SJCRH30 (cell line): ENCODE results near the gene PLB1. TPM values are rescaled to one million over a fixed set of nuclear protein-coding genes. Genes with fewer than 3 reads are reported as not detected.

ENCODE experiments used
- DNase-seq, 2 experiments: peaks; one replicate each; pipeline ENCODE4 v3.0.0-alpha.2; 2015 to 2020
- H3K27ac ChIP-seq: fragments of 250-450 bp; sonication (Bioruptor Pico); 2 replicates; pipeline ENCODE4 v1.5.1; 2020; ENCODE audit warnings: mild to moderate bottlenecking, moderate library complexity
- H3K27me3 ChIP-seq: fragments of 250-450 bp; sonication (Bioruptor Pico); 2 replicates; pipeline ENCODE4 v1.5.1; 2020; ENCODE audit warnings: mild to moderate bottlenecking, moderate library complexity
- H3K36me3 ChIP-seq: fragments of 250-450 bp; sonication (Bioruptor Pico); 2 replicates; pipeline ENCODE4 v1.5.1; 2020; ENCODE audit warnings: mild to moderate bottlenecking, moderate library complexity
- H3K4me1 ChIP-seq: fragments of 250-450 bp; sonication (Bioruptor Pico); 2 replicates; pipeline ENCODE4 v1.5.1; 2020; ENCODE audit warnings: mild to moderate bottlenecking, moderate library complexity
- H3K4me3 ChIP-seq: fragments of 250-450 bp; sonication (Bioruptor Pico); 2 replicates; pipeline ENCODE4 v1.5.1; 2020; ENCODE audit warnings: mild to moderate bottlenecking, moderate library complexity
- H3K9me3 ChIP-seq: fragments of 250-450 bp; sonication (Bioruptor Pico); replicated peaks from 2 replicates; pipeline ENCODE4 v1.5.1; 2020; ENCODE audit warnings: mild to moderate bottlenecking, moderate library complexity
- total RNA-seq: library from RNA; depleted of rRNA; stranded (reverse); fragments of >200 nt; shearing (Covaris generic); gene quantifications from 2 replicates; pipeline ENCODE4 v1.2.3, GENCODE V29; 2014

The PLB1 gene
- total RNA-seq, 1 experiment from 2014 or later = 0.61 TPM

- Histone ChIP-seq H3K27me3 (no peaks in the 10 kb centered on the region; the same call in 1 of the 2 replicates), H3K4me3 (no peak overlapping the region), H3K36me3 (no peaks in the 10 kb centered on the region), H3K9me3 (no peaks in the 10 kb centered on the region), H3K4me1 (no peaks in the 10 kb centered on the region), H3K27ac (no peak overlapping the region)
- DNase-seq = no peak
Observed at GRCh38 chr2:28523902-28524301, 28.0 kb downstream of the PLB1 start.

GRCh38 chr2:28525481-28525880 is 29.6 kb downstream of the PLB1 start:
- no peaks in the 10 kb centered on the region; the same call in 1 of the 2 replicates for H3K27me3 ChIP-seq
- no peak for DNase-seq
- no peaks in the 10 kb centered on the region for H3K36me3 ChIP-seq

GRCh38 chr2:28526527-28527132 is 30.8 kb downstream of the PLB1 start:
- Histone ChIP-seq H3K4me3 (no peak overlapping the region), H3K9me3 (no peaks in the 10 kb centered on the region), H3K27me3 (no peaks in the 10 kb centered on the region; the same call in 1 of the 2 replicates), H3K4me1 (no peaks in the 10 kb centered on the region), H3K36me3 (no peaks in the 10 kb centered on the region), H3K27ac (no peak overlapping the region)
- DNase-seq = no peak

More at GRCh38 chr2:28525481-28525880, 29.6 kb downstream of the PLB1 start:
- no peak overlapping the region for H3K27ac ChIP-seq
- no peaks in the 10 kb centered on the region for H3K9me3 ChIP-seq
- no peaks in the 10 kb centered on the region for H3K4me1 ChIP-seq
- H3K4me3 ChIP-seq = no peak overlapping the region

GRCh38 chr2:28527196-28527595 is 31.3 kb downstream of the PLB1 start:
- Histone ChIP-seq H3K27me3 (no peaks in the 10 kb centered on the region; the same call in 1 of the 2 replicates), H3K4me1 (no peaks in the 10 kb centered on the region), H3K27ac (no peak overlapping the region), H3K36me3 (no peaks in the 10 kb centered on the region), H3K4me3 (no peak overlapping the region), H3K9me3 (no peaks in the 10 kb centered on the region)
- peak; percentile 35 to 61 for DNase-seq

GRCh38 chr2:28528206-28528605 is 32.3 kb downstream of the PLB1 start:
- Histone ChIP-seq H3K36me3 (no peaks in the 10 kb centered on the region), H3K9me3 (no peaks in the 10 kb centered on the region), H3K4me3 (no peak overlapping the region), H3K27ac (no peak overlapping the region), H3K27me3 (no peaks in the 10 kb centered on the region; the same call in 1 of the 2 replicates), H3K4me1 (no peaks in the 10 kb centered on the region)
- DNase-seq = no peak

DNA sequence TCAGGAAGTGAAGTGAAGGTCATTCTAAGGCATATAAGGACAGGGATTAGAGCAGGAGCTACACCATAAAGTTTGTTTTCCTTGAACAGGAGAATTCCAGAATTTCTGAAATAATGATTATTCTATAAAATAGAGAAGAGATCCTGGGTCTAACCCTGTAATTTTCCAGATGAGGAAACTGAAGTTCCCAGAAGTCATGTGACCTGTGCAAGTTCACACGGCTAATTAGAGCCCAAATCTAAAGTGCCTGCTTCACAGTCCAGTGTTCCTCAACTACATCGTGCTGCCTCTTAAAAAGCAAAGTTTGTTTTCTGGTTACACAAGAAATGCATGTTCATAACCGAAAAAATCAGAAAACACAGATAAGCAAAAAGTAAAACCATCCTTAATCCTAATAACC is 34.9 kb downstream of the PLB1 start:
- no peaks in the 10 kb centered on the region; the same call in 1 of the 2 replicates for H3K27me3 ChIP-seq
- no peak overlapping the region for H3K4me3 ChIP-seq
- H3K36me3 ChIP-seq = no peaks in the 10 kb centered on the region
- no peak for DNase-seq
- H3K9me3 ChIP-seq = no peaks in the 10 kb centered on the region
- H3K4me1 ChIP-seq = no peaks in the 10 kb centered on the region
- H3K27ac ChIP-seq = no peak overlapping the region

- no peak overlapping the region for H3K4me3 ChIP-seq
- no peaks in the 10 kb centered on the region for H3K27me3 ChIP-seq
- no peak overlapping the region for H3K27ac ChIP-seq
- no peak for DNase-seq
- H3K36me3 ChIP-seq = no peaks in the 10 kb centered on the region
- no peaks in the 10 kb centered on the region for H3K9me3 ChIP-seq
- no peaks in the 10 kb centered on the region for H3K4me1 ChIP-seq
Observed at GRCh38 chr2:28532399-28532798, 36.5 kb downstream of the PLB1 start.

DNA sequence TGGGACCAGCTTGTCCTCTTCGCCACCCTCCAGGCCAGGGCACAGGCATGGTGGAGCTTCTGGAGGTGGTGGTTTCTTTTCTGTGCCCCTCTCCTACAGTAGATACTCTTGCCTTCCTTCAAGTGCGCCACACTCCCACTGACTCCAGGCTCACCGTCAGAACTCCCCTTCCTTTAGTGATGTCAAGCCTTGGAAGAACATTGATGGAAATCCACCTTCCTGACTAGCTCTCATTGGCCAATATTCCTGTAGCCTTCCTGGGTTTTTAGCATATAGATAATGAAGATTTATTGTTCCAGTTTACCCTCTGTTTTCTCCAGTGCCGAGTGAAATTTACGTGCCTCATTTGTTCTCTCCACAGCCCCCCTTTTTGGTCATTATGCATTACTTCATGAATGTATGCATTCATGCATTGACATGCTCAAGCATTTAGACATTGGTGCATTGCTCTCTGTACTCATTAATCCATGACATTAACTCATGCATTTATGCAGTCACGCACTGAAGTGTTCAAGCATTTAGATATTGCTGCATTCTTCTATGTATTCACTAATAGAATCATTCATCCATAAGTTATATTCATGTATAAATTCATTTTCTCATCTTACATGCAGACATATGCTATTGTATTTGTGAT is 37.3 kb downstream of the PLB1 start:
- H3K4me1 ChIP-seq = no peaks in the 10 kb centered on the region
- no peaks in the 10 kb centered on the region for H3K9me3 ChIP-seq
- no peaks in the 10 kb centered on the region for H3K27me3 ChIP-seq
- H3K4me3 ChIP-seq = no peak overlapping the region
- no peak overlapping the region for H3K27ac ChIP-seq
- no peaks in the 10 kb centered on the region for H3K36me3 ChIP-seq
- no peak for DNase-seq

DNA sequence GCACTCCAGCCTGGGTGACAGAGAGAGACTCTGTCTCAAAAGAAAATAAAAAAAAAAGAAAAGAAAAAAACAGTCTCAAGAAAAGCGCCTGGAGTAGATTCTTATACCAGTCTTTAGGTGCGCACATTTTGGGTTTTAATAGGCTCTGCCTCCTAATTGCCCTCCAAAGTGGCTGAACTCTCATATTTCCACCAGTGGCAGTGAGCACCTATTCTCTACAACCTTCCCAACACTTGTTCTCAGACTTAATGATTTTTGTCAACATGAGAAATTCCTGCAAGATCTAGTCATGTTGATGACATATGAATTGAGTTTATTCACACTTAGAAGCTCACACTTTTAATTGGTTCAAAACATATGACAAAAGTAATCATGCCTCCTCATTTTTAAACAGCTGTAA is 39.0 kb downstream of the PLB1 start:
- no peak overlapping the region for H3K4me3 ChIP-seq
- no peaks in the 10 kb centered on the region for H3K4me1 ChIP-seq
- H3K27me3 ChIP-seq = no peaks in the 10 kb centered on the region
- DNase-seq = no peak
- no peak overlapping the region for H3K27ac ChIP-seq
- H3K9me3 ChIP-seq = no peaks in the 10 kb centered on the region
- H3K36me3 ChIP-seq = no peaks in the 10 kb centered on the region

GRCh38 chr2:28538134-28538533 is 42.3 kb downstream of the PLB1 start:
- Histone ChIP-seq H3K4me1 (peaks cover under 1% of the 10 kb centered on the region; the same call in 1 of the 2 replicates), H3K4me3 (no peak overlapping the region), H3K27me3 (no peaks in the 10 kb centered on the region), H3K27ac (no peak overlapping the region), H3K36me3 (no peaks in the 10 kb centered on the region), H3K9me3 (no peaks in the 10 kb centered on the region)
- no peak for DNase-seq

DNA sequence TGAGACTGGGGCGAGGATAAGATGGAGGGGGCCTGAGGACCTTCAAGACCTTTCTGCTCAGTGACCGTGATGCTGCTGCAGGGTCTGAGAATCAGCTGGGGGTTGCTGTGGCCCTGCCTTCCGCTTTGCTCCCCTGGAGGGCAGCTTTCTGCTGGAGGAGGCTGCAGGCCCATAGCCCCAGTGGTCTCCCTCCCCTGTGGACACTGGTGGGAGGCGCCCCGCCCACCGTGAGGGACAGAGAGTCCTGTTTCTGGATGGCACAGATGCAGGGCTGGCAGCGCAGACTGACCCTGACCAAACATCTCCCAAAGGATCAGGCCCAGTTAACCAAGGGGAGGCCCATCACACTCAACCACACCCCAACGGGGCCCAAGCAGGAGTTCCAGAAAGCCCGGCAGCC is 42.8 kb downstream of the PLB1 start:
- Histone ChIP-seq H3K4me1 (peaks cover 6% of the 10 kb centered on the region), H3K4me3 (no peak overlapping the region), H3K27ac (no peak overlapping the region), H3K9me3 (no peaks in the 10 kb centered on the region), H3K27me3 (no peaks in the 10 kb centered on the region), H3K36me3 (no peaks in the 10 kb centered on the region)
- no peak for DNase-seq

DNA sequence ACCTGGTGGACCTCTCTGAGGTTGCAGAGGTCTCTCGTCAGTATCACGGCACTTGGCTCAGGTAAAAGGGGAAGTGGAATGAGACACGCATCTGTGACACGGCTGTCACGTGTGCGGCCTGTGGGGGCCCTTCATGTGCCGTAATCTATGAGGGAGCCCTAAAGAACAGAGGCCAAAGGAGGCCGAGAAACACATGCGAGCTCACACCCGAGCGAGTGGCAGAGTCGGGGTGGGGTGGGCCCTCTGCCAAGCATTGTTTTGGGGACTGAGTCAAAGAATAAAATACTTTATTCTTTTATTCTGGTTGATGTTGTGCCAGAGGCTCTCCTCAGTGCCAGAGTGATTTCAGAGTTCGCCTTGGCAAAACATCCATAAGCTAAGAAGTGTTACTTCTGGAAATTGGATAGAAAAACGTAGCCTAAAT is 43.3 kb downstream of the PLB1 start:
- H3K9me3 ChIP-seq = no peaks in the 10 kb centered on the region
- no peak overlapping the region for H3K27ac ChIP-seq

DNA sequence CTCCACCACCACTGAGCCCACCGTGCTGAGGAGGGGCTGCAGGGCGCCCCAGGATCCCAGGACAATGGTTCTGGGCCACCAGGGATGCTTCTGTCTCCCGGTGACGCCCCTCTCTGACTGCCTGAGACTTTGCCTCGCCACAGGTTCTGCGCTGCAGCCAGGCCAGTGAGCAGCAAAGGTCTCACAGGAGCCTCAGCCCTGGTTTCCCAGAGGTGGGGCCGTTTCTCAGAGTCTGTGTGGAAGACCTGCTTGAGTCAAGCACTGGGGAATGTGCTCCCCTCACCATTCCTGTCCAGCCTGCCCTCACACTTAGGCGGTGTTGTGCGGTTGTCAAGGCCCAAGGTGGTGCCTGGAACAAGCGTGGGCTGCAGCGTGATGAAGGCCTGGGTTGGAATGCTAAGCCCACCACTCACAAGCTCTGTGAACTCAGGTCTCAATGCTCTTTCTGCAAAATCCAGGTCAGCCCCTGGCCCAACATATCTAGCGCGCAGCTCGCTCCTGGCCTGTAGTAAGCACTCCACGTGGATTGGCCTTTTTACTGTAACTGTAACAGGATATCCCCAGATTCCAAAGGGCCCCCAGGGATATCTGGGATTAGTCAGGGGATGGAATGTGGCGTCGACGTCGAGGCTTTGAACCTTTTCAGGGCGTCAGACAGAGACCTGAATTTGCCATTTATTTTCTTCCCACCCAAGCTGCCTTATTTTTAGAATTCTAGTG is 47.6 kb downstream of the PLB1 start:
- DNase-seq = peak; percentile 94 to 96
- H3K4me1 ChIP-seq = peaks cover 25% of the 10 kb centered on the region
- no peaks in the 10 kb centered on the region for H3K36me3 ChIP-seq
- peak overlapping the region; percentile 33 for H3K4me3 ChIP-seq
- H3K27me3 ChIP-seq = no peaks in the 10 kb centered on the region
- H3K27ac ChIP-seq = peak overlapping the region; percentile 82
- H3K9me3 ChIP-seq = no peaks in the 10 kb centered on the region

More for the DNA sequence above, 43.3 kb downstream of the PLB1 start:
- H3K36me3 ChIP-seq = no peaks in the 10 kb centered on the region
- peaks cover 11% of the 10 kb centered on the region for H3K4me1 ChIP-seq
- no peak for DNase-seq
- H3K4me3 ChIP-seq = no peak overlapping the region
- no peaks in the 10 kb centered on the region for H3K27me3 ChIP-seq

GRCh38 chr2:28544036-28544346 is 48.1 kb downstream of the PLB1 start:
- H3K36me3 ChIP-seq = no peaks in the 10 kb centered on the region
- peak in 1 of 2 experiments; percentile 92 for DNase-seq
- peak overlapping the region; percentile 33 for H3K4me3 ChIP-seq
- peaks cover 25% of the 10 kb centered on the region for H3K4me1 ChIP-seq
- peak overlapping the region; percentile 82 for H3K27ac ChIP-seq
- H3K27me3 ChIP-seq = no peaks in the 10 kb centered on the region
- no peaks in the 10 kb centered on the region for H3K9me3 ChIP-seq

- Histone ChIP-seq H3K4me1 (peaks cover 25% of the 10 kb centered on the region), H3K36me3 (no peaks in the 10 kb centered on the region), H3K4me3 (peak overlapping the region; percentile 33), H3K27ac (peak overlapping the region; percentile 82), H3K27me3 (no peaks in the 10 kb centered on the region), H3K9me3 (no peaks in the 10 kb centered on the region)
- DNase-seq = no peak
Observed at GRCh38 chr2:28544405-28544921, 48.6 kb downstream of the PLB1 start.
